ENCODE results near the gene ALPK3.

DNA sequence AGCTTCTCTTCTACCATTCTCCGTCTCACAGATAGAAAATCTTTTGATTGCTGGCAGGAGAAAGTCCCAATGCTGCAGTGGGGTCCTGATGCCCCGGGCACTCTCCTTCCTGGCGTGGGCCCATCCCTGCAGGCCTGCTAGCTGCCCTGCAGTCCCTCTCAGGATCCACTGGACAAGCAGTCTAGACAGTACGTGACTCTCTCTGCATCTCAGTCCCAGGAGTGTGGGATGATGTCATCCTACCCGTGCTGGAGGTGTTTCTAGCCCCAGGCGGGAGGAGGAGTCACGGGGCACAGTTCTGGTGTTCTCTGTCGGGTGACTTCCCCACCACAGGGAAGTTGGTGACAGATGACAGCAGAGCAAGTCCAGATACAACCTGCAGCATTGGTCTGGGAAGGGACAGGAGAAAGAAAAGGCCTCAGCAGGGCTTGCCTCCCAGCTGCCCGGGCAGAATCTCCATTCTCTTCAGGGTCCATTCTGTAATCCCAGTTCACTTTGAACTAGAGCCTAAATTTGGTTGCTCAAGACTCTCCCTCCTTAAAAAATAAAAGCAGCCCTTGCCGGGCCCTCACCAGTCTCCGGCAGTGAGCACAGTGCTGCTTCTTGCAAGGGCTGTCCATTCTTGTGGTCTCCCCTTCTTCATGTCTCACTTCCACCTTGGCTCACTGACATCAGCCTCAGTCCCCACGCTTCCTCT is 97.9 kb downstream of the ALPK3 start:
- TF ChIP-seq, protein P1, sequence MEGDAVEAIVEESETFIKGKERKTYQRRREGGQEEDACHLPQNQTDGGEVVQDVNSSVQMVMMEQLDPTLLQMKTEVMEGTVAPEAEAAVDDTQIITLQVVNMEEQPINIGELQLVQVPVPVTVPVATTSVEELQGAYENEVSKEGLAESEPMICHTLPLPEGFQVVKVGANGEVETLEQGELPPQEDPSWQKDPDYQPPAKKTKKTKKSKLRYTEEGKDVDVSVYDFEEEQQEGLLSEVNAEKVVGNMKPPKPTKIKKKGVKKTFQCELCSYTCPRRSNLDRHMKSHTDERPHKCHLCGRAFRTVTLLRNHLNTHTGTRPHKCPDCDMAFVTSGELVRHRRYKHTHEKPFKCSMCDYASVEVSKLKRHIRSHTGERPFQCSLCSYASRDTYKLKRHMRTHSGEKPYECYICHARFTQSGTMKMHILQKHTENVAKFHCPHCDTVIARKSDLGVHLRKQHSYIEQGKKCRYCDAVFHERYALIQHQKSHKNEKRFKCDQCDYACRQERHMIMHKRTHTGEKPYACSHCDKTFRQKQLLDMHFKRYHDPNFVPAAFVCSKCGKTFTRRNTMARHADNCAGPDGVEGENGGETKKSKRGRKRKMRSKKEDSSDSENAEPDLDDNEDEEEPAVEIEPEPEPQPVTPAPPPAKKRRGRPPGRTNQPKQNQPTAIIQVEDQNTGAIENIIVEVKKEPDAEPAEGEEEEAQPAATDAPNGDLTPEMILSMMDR (IDR thresholded peaks at IDR 0.05) = no peak
- TF ChIP-seq POLR2AphosphoS5 (IDR thresholded peaks at IDR 0.05) (no peak), POLR2A (IDR thresholded peaks at IDR 0.05) (no peak)

Measured in gastroesophageal sphincter (tissue), 3 donors.